ENCODE results near the gene PREX1. TPM values are rescaled to one million over a fixed set of nuclear protein-coding genes. Genes with fewer than 3 reads are reported as not detected.
"Not testable (repeated sequence)": the region's sequence is repeated elsewhere in the genome, so short reads cannot be mapped to it uniquely, and the experiment has no call there.

PREX1 gene
- total and polyA plus RNA-seq, 3 donors from 2014 or later: 18.0 to 36.5 (median 27.1) TPM

DNA sequence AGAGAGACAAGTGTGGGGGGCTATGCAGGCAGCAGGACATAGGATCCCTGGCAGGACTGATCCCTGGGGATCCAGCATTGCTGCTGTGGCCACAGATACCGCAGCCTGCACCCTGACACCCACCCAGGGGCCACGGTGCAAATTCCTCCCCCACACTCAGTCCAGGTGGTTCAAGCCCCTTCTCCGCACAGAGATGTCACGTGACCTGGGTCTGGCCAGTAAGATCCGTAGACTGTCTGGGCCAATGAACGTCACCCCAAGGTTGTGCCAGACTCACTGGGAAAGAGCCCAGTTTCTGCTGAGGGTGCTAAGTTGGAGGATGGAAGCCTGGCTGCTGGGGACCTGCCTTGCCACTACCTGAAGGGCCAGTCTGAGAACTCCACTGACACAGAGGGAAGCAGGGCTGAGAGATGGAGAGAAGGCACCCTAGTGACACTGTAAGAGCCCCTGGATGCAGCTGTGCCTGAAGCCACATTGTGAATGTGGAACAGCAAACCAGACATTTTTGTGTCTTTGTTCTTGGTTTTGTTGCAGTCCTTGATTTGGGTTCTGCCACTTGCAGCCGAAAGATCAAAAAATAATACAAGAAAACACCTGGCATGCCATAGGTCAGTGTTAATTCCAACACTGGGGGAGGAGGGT, 228.6 kb downstream of the PREX1 start:
- no peak overlapping the region for H3K27ac ChIP-seq
- no peak overlapping the region for H3K4me3 ChIP-seq
- intact Hi-C loops (cut with DNase I; ENCODE audit: low total_unique reads): no loop called here
- H3K27me3 ChIP-seq: no peaks in the 10 kb centered on the region
- no peaks in the 10 kb centered on the region for H3K36me3 ChIP-seq (ENCODE audit: low read depth, missing control alignments)
- WGBS, 2 donors: 69 to 91% methylated on average over 3 to 7 of the region's 7 CpGs
- no peak for DNase-seq
- TF ChIP-seq POLR2A (IDR thresholded peaks at IDR 0.05): no peak
- TF ChIP-seq, protein P1, sequence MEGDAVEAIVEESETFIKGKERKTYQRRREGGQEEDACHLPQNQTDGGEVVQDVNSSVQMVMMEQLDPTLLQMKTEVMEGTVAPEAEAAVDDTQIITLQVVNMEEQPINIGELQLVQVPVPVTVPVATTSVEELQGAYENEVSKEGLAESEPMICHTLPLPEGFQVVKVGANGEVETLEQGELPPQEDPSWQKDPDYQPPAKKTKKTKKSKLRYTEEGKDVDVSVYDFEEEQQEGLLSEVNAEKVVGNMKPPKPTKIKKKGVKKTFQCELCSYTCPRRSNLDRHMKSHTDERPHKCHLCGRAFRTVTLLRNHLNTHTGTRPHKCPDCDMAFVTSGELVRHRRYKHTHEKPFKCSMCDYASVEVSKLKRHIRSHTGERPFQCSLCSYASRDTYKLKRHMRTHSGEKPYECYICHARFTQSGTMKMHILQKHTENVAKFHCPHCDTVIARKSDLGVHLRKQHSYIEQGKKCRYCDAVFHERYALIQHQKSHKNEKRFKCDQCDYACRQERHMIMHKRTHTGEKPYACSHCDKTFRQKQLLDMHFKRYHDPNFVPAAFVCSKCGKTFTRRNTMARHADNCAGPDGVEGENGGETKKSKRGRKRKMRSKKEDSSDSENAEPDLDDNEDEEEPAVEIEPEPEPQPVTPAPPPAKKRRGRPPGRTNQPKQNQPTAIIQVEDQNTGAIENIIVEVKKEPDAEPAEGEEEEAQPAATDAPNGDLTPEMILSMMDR (IDR thresholded peaks at IDR 0.05): no peak
- H3K9me3 ChIP-seq: no peaks in the 10 kb centered on the region
- no peaks in the 10 kb centered on the region for H3K4me1 ChIP-seq

DNA sequence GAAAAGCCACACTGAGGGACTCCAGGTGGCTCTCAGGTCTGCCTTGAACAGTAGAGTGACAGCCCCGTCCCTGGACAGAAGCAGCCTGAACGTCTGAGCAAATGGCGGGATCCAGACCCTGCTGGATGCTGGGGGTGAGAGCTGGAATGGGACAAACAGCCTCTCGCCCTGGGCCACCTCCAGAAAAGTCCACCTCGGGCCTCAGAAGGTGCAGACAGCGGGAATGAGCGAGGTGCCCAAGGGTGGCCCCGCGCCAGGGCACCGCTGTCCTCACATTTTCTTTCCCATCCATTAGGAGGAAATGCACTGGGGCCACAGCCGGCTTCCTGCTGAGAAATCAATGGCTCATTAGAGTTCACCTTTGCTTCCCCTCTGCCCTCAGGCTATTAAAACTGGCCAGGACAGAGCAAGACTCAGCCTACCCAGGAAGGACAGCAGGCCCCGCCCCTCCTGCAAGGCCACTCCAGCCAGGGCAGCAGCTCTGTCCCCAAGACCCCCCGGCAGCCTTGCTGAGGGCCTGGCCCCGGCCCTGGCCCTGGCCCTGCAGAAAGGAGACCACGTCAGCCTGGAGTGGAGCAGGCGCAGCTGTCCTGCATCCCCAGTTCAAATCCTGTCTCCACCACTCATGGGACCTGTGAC, 229.4 kb downstream of the PREX1 start:
- H3K4me3 ChIP-seq; intact Hi-C loops (cut with DNase I; ENCODE audit: low total_unique reads); H3K9me3 ChIP-seq; H3K27me3 ChIP-seq; H3K36me3 ChIP-seq (ENCODE audit: low read depth, missing control alignments); DNase-seq; H3K4me1 ChIP-seq; H3K27ac ChIP-seq: not testable (repeated sequence)
- WGBS, 2 donors: 81 to 85% methylated on average over 9 to 16 of the region's 16 CpGs

DNA sequence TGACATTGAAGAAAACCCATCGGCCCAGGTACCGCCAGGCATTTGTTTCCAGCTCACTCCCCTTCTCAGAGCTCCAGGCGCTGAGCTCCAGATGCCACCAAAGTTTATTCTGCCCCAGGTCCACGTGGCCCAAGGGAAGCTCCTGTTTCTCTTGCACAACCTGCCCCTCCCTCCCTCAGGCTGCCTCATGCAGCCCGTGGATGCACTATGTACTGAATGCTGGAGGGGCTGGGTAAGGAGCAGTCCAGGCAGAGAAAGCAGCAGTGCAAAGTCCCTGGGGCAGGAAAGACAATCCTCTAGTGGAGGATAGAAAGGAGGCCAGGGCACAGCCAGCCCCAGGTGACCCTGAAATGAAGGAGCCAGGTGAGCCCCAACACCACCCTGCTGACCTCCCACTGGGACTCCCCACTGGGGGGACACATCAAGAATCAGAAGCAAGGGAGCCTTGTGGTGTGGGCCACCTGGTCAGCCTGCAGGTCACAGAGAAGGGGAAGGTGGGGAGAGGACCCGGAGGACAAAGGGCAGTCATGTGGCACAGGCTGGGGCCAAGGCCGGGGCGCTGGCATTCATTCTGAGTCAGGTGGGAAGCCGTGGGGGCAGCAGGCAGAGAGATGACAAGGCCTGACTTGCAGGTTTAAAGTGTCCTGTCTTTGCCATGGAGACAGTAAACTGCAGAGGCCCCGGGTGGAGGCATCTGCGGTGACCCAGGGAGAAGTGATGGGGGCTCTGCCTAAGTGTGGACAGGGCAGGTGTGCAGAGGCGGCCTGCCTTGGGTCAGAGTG, 230.1 kb downstream of the PREX1 start:
- Histone ChIP-seq H3K9me3 (no peaks in the 10 kb centered on the region), H3K27ac (no peak overlapping the region), H3K27me3 (no peaks in the 10 kb centered on the region), H3K4me3 (no peak overlapping the region), H3K4me1 (no peaks in the 10 kb centered on the region), H3K36me3 (ENCODE audit: low read depth, missing control alignments) (no peaks in the 10 kb centered on the region)
- WGBS, 2 donors: 81 to 90% methylated on average over 10 to 12 of the region's 12 CpGs
- DNase-seq: no peak
- TF ChIP-seq, protein P1 (IDR thresholded peaks at IDR 0.05): no peak
- intact Hi-C loops (cut with DNase I; ENCODE audit: low total_unique reads): no loop called here

DNA sequence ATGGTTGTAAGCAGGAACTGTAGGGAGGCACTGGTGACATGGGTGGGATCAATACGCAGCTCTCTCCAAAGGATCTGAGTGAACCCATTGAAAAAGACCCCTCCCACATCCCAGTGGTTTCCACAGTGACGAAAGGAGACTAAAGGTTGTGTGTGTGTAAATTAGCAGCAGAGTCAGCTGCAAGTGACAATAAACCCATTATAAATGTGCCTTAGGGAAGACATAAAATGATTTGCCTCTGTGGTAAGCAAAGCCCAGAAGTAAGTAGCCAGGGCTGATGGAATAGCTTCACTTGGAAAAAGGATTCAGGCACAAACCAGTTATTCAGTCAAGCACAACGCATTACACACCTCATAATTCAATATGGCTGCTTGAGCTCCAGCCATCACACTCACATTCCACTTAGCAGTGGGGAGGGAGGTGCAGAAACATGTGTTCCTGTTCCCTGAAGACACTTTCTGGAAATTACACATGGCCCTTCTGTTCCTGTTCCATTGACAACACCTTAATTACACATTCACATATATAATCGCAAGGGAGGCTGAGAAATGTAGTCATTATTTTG, 231.4 kb downstream of the PREX1 start:
- Histone ChIP-seq H3K4me1 (no peaks in the 10 kb centered on the region), H3K27me3 (no peaks in the 10 kb centered on the region), H3K36me3 (ENCODE audit: low read depth, missing control alignments) (no peaks in the 10 kb centered on the region), H3K9me3 (no peaks in the 10 kb centered on the region), H3K4me3 (no peak overlapping the region), H3K27ac (no peak overlapping the region)
- DNase-seq: no peak
- intact Hi-C loops (cut with DNase I; ENCODE audit: low total_unique reads): no loop called here
- TF ChIP-seq, protein P1 (IDR thresholded peaks at IDR 0.05): no peak
- TF ChIP-seq POLR2A (IDR thresholded peaks at IDR 0.05): no peak
- WGBS, 2 donors: 95 to 96% methylated on average over 4 of the region's 4 CpGs
